PFSK-1 (cell line): ENCODE measurements around the gene SYNC.

Source experiments
- FOXP2 ChIP-seq: optimal IDR thresholded peaks from 2 replicates; pipeline ENCODE3; 2011; ENCODE audit warnings: borderline replicate concordance, control low read depth, inconsistent platforms; ENCODE audit not compliant: insufficient read depth; ENCODE audit errors: extremely low read length, extremely low read depth
- POLR2AphosphoS5 ChIP-seq: IDR thresholded peaks from 2 replicates; pipeline ENCODE4 v1.6.1; 2012; ENCODE audit warnings: low read depth, mild to moderate bottlenecking, control low read depth, low read length, moderate library complexity
- REST ChIP-seq, 2 experiments: IDR thresholded peaks; 2 replicates each; pipeline versions ENCODE4 v1.6.1 to v1.8.0; 2011 to 2012; ENCODE audit warnings: low read depth in 2 of 2, low read length in 2 of 2, control low read depth in 1 of 2, inconsistent platforms in 1 of 2, mild to moderate bottlenecking in 1 of 2, moderate library complexity in 1 of 2; ENCODE audit not compliant: insufficient read depth in 1 of 2
- SIN3A ChIP-seq: IDR thresholded peaks from 2 replicates; pipeline ENCODE4 v1.6.1; 2012; ENCODE audit warnings: mild to moderate bottlenecking, low read length, moderate library complexity, borderline replicate concordance; ENCODE audit not compliant: insufficient read depth
- TAF1 ChIP-seq: IDR thresholded peaks from 2 replicates; pipeline ENCODE4 v1.6.1; 2012; ENCODE audit warnings: low read length, control low read depth, borderline replicate concordance; ENCODE audit not compliant: insufficient read depth

SYNC gene

GRCh38 chr1:32729254-32730046 lies 26.9 kb upstream of the SYNC start:
- TF ChIP-seq SIN3A (no peak), POLR2AphosphoS5 (no peak), FOXP2 (no peak), TAF1 (no peak)

GRCh38 chr1:32728413-32729077 lies 26.0 kb upstream of the SYNC start:
- TF ChIP-seq POLR2AphosphoS5 (no peak), TAF1 (no peak), SIN3A (no peak), FOXP2 (no peak), REST (IDR thresholded peaks at IDR 0.05; ENCODE audit: insufficient read depth in 1 of 2, low read depth in 2 of 2, low read length in 2 of 2) (no peak)

GRCh38 chr1:32727876-32728275 lies 25.3 kb upstream of the SYNC start:
- TF ChIP-seq TAF1 = no peak
- TF ChIP-seq FOXP2 = no peak
- no peak for TF ChIP-seq SIN3A
- TF ChIP-seq POLR2AphosphoS5 = no peak
- TF ChIP-seq REST (IDR thresholded peaks at IDR 0.05; ENCODE audit: insufficient read depth in 1 of 2, low read depth in 2 of 2, low read length in 2 of 2) = no peak

- TF ChIP-seq FOXP2 (no peak), REST (IDR thresholded peaks at IDR 0.05; ENCODE audit: insufficient read depth in 1 of 2, low read depth in 2 of 2, low read length in 2 of 2) (no peak), POLR2AphosphoS5 (no peak), SIN3A (no peak), TAF1 (no peak)
Observed at GRCh38 chr1:32725615-32725982, 23.0 kb upstream of the SYNC start.

GRCh38 chr1:32724678-32725614 lies 22.4 kb upstream of the SYNC start:
- peak; percentile 44 for TF ChIP-seq FOXP2
- no peak for TF ChIP-seq POLR2AphosphoS5
- TF ChIP-seq SIN3A = 0 out of 2 replicates have a peak, but pooled peaks have one; percentile 14
- no peak for TF ChIP-seq REST (IDR thresholded peaks at IDR 0.05; ENCODE audit: insufficient read depth in 1 of 2, low read depth in 2 of 2, low read length in 2 of 2)
- TF ChIP-seq TAF1 = no peak
